Stimulated activated CD4-positive, alpha-beta T cell treated with anti-CD3 and anti-CD28 coated beads, Interleukin-1b, Interleukin-23, amount 100 ng/mL, for 24 hours (primary cell): ENCODE measurements around the gene RFX3.

Source experiments
- DNase-seq, 4 experiments: peaks; one replicate each; pipeline ENCODE4 v3.0.0-alpha.2; 2020; ENCODE audit warnings: low read depth in 4 of 4, low spot score in 1 of 4

Gene RFX3

GRCh38 chr9:3514786-3515185 is 11.0 kb downstream of the RFX3 start:
- no peak for DNase-seq

GRCh38 chr9:3513265-3513818 is 12.5 kb downstream of the RFX3 start:
- no peak for DNase-seq

GRCh38 chr9:3511551-3511950 is 14.2 kb downstream of the RFX3 start:
- no peak for DNase-seq

- DNase-seq = no peak
Observed at GRCh38 chr9:3510796-3511195, 15.0 kb downstream of the RFX3 start.

GRCh38 chr9:3509926-3510325 is 15.9 kb downstream of the RFX3 start:
- no peak for DNase-seq

- no peak for DNase-seq
Observed at GRCh38 chr9:3508521-3509291, 17.1 kb downstream of the RFX3 start.

- DNase-seq = no peak
Observed at GRCh38 chr9:3508078-3508431, 17.7 kb downstream of the RFX3 start.

- DNase-seq = no peak
Observed at GRCh38 chr9:3507395-3508077, 18.3 kb downstream of the RFX3 start.

- no peak for DNase-seq
Observed at GRCh38 chr9:3506164-3506563, 19.6 kb downstream of the RFX3 start.

- no peak for DNase-seq
Observed at GRCh38 chr9:3502560-3503398, 23.0 kb downstream of the RFX3 start.

GRCh38 chr9:3500044-3500443 is 25.8 kb downstream of the RFX3 start:
- no peak for DNase-seq

- no peak for DNase-seq
Observed at GRCh38 chr9:3498691-3499090, 27.1 kb downstream of the RFX3 start.

GRCh38 chr9:3497857-3498256 is 27.9 kb downstream of the RFX3 start:
- DNase-seq = no peak

- DNase-seq = no peak
Observed at GRCh38 chr9:3497401-3497800, 28.4 kb downstream of the RFX3 start.

GRCh38 chr9:3495855-3496254 is 29.9 kb downstream of the RFX3 start:
- DNase-seq = no peak

- DNase-seq = no peak
Observed at GRCh38 chr9:3492214-3492613, 33.6 kb downstream of the RFX3 start.

- no peak for DNase-seq
Observed at GRCh38 chr9:3491450-3491849, 34.4 kb downstream of the RFX3 start.

GRCh38 chr9:3490957-3491356 is 34.8 kb downstream of the RFX3 start:
- DNase-seq = no peak

GRCh38 chr9:3482578-3482977 is 43.2 kb downstream of the RFX3 start:
- no peak for DNase-seq

- DNase-seq = no peak
Observed at GRCh38 chr9:3480353-3480655, 45.5 kb downstream of the RFX3 start.

- DNase-seq = no peak
Observed at GRCh38 chr9:3479514-3480352, 46.1 kb downstream of the RFX3 start.
